SU-DHL-6 (cell line): Measurements from ENCODE around the gene RAB11A.
A peak's percentile ranks its signal among the peaks of the same experiment; 100 is the strongest.

Experiments
- CTCF ChIP-seq: fragments of 200-600 bp; sonication (generic); IDR thresholded peaks from one replicate; pipeline ENCODE4 v1.5.1; 2017; ENCODE audit warnings: antibody characterized with exemption, mild to moderate bottlenecking, low read length, moderate library complexity; ENCODE audit not compliant: insufficient read depth, poor library complexity, severe bottlenecking
- EZH2phosphoT487 ChIP-seq: fragments of 200-600 bp; sonication (generic), shearing (Covaris generic); conservative IDR thresholded peaks from 2 replicates; pipeline ENCODE4 v1.6.1; 2018; ENCODE audit warnings: mild to moderate bottlenecking, antibody characterized with exemption, low read length, moderate library complexity, mixed read lengths

DNA sequence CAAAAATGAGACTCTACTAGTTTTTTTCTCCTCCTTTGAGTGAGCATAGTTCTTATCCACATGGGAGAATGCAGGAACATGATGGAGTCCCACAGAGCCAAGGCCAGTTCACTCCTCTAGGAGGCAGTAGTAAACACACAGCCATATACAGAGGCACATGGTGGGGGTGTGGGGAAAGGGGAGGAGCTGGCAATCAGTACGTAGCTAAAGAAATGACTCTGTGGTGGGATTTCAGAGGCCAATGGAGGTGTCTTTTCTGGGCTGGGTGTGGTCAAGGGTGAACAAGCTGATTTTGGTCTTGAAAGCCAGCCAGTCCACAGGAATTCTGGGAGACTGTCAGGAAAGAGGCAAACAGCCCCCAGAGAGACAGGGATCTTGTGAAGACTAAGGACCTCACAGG, 6.6 kb upstream of the RAB11A start:
- TF ChIP-seq CTCF = peak; percentile 85
- TF ChIP-seq EZH2phosphoT487 = no peak
